Activated CD4-positive, alpha-beta T cell treated with anti-CD3 and anti-CD28 coated beads for 36 hours (primary cell): ENCODE data around the gene CYP19A1. TPM values are rescaled to one million over a fixed set of nuclear protein-coding genes. Genes with fewer than 3 reads are reported as not detected.

Source experiments
- ATAC-seq: fragments of 200-7000 bp; cut with Tn5 transposase; one replicate; pipeline ENCODE4 v1.10.0; 2021; ENCODE audit warnings: mild to moderate bottlenecking, moderate library complexity
- CTCF ChIA-PET: fragments of 350-600 bp; sonication (Branson Sonifier 250); formaldehyde crosslinking; loops from one replicate; lab custom pipeline; 2021; ENCODE audit warnings: antibody characterized with exemption; lab: Charles Lee
- POLR2A ChIA-PET: fragments of 350-600 bp; sonication (Branson Sonifier 250); formaldehyde crosslinking; loops from one replicate; lab custom pipeline; 2021; ENCODE audit warnings: antibody characterized with exemption, inconsistent platforms; lab: Charles Lee
- DNase-seq: peaks from one replicate; pipeline ENCODE4 v3.0.0-alpha.2; 2020
- H3K27ac Mint-ChIP-seq: one replicate; pipeline ENCODE4 v1.8.0; 2021; ENCODE audit warnings: mixed read lengths
- H3K27me3 Mint-ChIP-seq: one replicate; pipeline ENCODE4 v1.8.0; 2021; ENCODE audit warnings: mixed read lengths
- H3K36me3 Mint-ChIP-seq: one replicate; pipeline ENCODE4 v1.8.0; 2021; ENCODE audit warnings: low read depth, mixed read lengths
- H3K4me1 Mint-ChIP-seq: one replicate; pipeline ENCODE4 v1.8.0; 2021; ENCODE audit warnings: mixed read lengths
- H3K4me3 Mint-ChIP-seq: one replicate; pipeline ENCODE4 v1.8.0; 2021; ENCODE audit warnings: mild to moderate bottlenecking, moderate library complexity, mixed read lengths
- H3K9me3 Mint-ChIP-seq: one replicate; pipeline ENCODE4 v1.8.0; 2021; ENCODE audit warnings: low read depth, mixed read lengths
- intact Hi-C, 2 experiments: fragments of 100-400 bp; cut with DNase I in 1 of 2; cut with micrococcal nuclease in 1 of 2; formaldehyde crosslinking; loops; one replicate each; pipeline versions ENCODE4 v1.14.2 to v1.15.1; 2022 to 2024; cut with DNase I, micrococcal nuclease
- total RNA-seq, 2 experiments: library from RNA; stranded (reverse); gene quantifications; one replicate each; pipeline ENCODE4 v1.2.3, GENCODE V29; 2021

Gene CYP19A1
- total RNA-seq, 2 experiments from 2014 or later: not detected

GRCh38 chr15:51322621-51323296 is 15.6 kb downstream of the CYP19A1 start:
- Mint-ChIP-seq H3K36me3 (no peaks in the 10 kb centered on the region), H3K27ac (no peak overlapping the region), H3K4me3 (no peak overlapping the region), H3K4me1 (no peaks in the 10 kb centered on the region), H3K9me3 (no peaks in the 10 kb centered on the region), H3K27me3 (peaks cover 3% of the 10 kb centered on the region)
- DNase-seq: no peak
- ChIA-PET POLR2A (no interaction called here), CTCF (no interaction called here)
- intact Hi-C loops: no loop called here
- no peak for ATAC-seq

- Mint-ChIP-seq H3K27ac (no peak overlapping the region), H3K4me3 (no peak overlapping the region), H3K4me1 (no peaks in the 10 kb centered on the region), H3K27me3 (peaks cover 3% of the 10 kb centered on the region), H3K36me3 (no peaks in the 10 kb centered on the region), H3K9me3 (no peaks in the 10 kb centered on the region)
- DNase-seq (no peak), ATAC-seq (no peak)
- ChIA-PET POLR2A (no interaction called here), CTCF (interaction anchor here (0.7 to 1.0 kb wide), 2 partner anchors 9 to 12 kb away, joined by 3 read pairs; no protein-coding TSS in a partner anchor)
- intact Hi-C loops: no loop called here
Measured at GRCh38 chr15:51321316-51321715, 17.1 kb downstream of the CYP19A1 start.

- CTCF ChIA-PET: interaction anchor here (0.7 to 1.0 kb wide), 2 partner anchors 9 to 11 kb away, joined by 3 read pairs; no protein-coding TSS in a partner anchor
- Mint-ChIP-seq H3K9me3 (no peaks in the 10 kb centered on the region), H3K27ac (no peak overlapping the region), H3K4me3 (no peak overlapping the region), H3K36me3 (no peaks in the 10 kb centered on the region), H3K4me1 (no peaks in the 10 kb centered on the region), H3K27me3 (peaks cover 3% of the 10 kb centered on the region)
- ATAC-seq (no peak), DNase-seq (no peak)
- intact Hi-C loops: no loop called here
- POLR2A ChIA-PET: no interaction called here
Measured at GRCh38 chr15:51320843-51321242, 17.6 kb downstream of the CYP19A1 start.

- CTCF ChIA-PET: interaction anchor here (0.8 kb wide), 1 partner anchor 156 kb away, joined by 3 read pairs; no protein-coding TSS in a partner anchor
- no peak for DNase-seq
- Mint-ChIP-seq H3K4me1 (no peaks in the 10 kb centered on the region), H3K27ac (no peak overlapping the region), H3K36me3 (no peaks in the 10 kb centered on the region), H3K4me3 (no peak overlapping the region), H3K9me3 (no peaks in the 10 kb centered on the region), H3K27me3 (peaks cover 3% of the 10 kb centered on the region)
- POLR2A ChIA-PET: no interaction called here
- intact Hi-C loops: no loop called here
- no peak for ATAC-seq
Measured at GRCh38 chr15:51319539-51319938, 18.9 kb downstream of the CYP19A1 start.

DNA sequence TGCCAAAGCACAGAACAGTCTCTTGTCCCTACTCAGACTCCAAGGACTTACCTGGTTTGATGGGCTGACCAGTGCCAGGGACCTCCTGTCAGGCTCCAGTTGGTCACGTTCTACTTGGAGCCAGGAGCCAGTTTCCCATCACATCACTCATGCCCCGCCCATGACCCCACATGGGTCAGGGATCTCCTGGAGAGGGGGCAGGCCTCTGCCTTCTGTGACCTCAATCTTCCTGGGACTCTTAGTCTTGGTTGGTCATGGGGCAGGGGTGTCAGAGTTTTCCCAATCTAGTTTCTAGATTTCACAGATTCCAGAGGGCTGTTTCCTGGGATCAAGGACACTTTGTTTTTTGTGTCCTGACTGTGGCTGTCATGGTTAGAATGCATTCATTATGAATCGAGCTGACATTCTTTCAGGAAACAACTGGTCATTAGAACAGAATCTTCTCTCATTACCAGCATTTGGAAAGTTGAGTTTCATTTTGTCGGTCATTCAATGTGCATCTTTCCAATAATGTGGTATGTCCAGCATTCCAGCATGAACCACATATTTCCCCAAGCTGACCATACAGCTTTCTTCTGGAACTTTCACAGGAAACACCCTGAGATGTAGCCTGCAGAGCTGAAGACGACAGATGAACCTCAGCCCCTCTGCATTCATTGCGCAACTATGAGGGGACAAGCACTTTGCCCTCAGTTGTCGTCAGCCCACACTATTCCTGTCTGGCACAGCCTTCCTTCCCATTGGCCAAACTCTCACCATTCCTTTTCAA is 19.8 kb downstream of the CYP19A1 start:
- H3K36me3 Mint-ChIP-seq: no peaks in the 10 kb centered on the region
- no peak overlapping the region for H3K27ac Mint-ChIP-seq
- no peak overlapping the region for H3K4me3 Mint-ChIP-seq
- peaks cover 3% of the 10 kb centered on the region for H3K27me3 Mint-ChIP-seq
- no peaks in the 10 kb centered on the region for H3K4me1 Mint-ChIP-seq
- POLR2A ChIA-PET: interaction anchor here (0.7 kb wide), 1 partner anchor 210 kb away, joined by 5 read pairs; no protein-coding TSS in a partner anchor
- intact Hi-C loops: no loop called here
- no peaks in the 10 kb centered on the region for H3K9me3 Mint-ChIP-seq
- DNase-seq (no peak), ATAC-seq (no peak)
- CTCF ChIA-PET: interaction anchor here (0.8 kb wide), 1 partner anchor 155 kb away, joined by 3 read pairs; no protein-coding TSS in a partner anchor

GRCh38 chr15:51316636-51317035 is 21.8 kb downstream of the CYP19A1 start:
- no peak for DNase-seq
- ChIA-PET CTCF (no interaction called here), POLR2A (interaction anchor here (0.6 kb wide), 1 partner anchor 1634 kb away, joined by 3 read pairs; no protein-coding TSS in a partner anchor)
- Mint-ChIP-seq H3K4me1 (no peaks in the 10 kb centered on the region), H3K9me3 (no peaks in the 10 kb centered on the region), H3K27me3 (peaks cover 2% of the 10 kb centered on the region), H3K36me3 (no peaks in the 10 kb centered on the region), H3K4me3 (no peak overlapping the region), H3K27ac (no peak overlapping the region)
- intact Hi-C loops: no loop called here
- ATAC-seq: no peak

- Mint-ChIP-seq H3K27ac (no peak overlapping the region), H3K36me3 (no peaks in the 10 kb centered on the region), H3K4me3 (no peak overlapping the region), H3K27me3 (no peaks in the 10 kb centered on the region), H3K9me3 (no peaks in the 10 kb centered on the region), H3K4me1 (no peaks in the 10 kb centered on the region)
- CTCF ChIA-PET: no interaction called here
- intact Hi-C loops: no loop called here
- ATAC-seq (no peak), DNase-seq (no peak)
- POLR2A ChIA-PET: no interaction called here
Measured at GRCh38 chr15:51315726-51316125, 22.7 kb downstream of the CYP19A1 start.

GRCh38 chr15:51314391-51315337 is 23.7 kb downstream of the CYP19A1 start:
- POLR2A ChIA-PET: no interaction called here
- Mint-ChIP-seq H3K27me3 (no peaks in the 10 kb centered on the region), H3K4me1 (no peaks in the 10 kb centered on the region), H3K9me3 (no peaks in the 10 kb centered on the region), H3K4me3 (no peak overlapping the region), H3K36me3 (no peaks in the 10 kb centered on the region), H3K27ac (no peak overlapping the region)
- CTCF ChIA-PET: interaction anchor here (0.7 kb wide), 2 partner anchors 55 to 65 kb away, joined by 3 read pairs; no protein-coding TSS in a partner anchor
- DNase-seq (no peak), ATAC-seq (no peak)
- intact Hi-C loops: no loop called here

GRCh38 chr15:51313644-51314280 is 24.6 kb downstream of the CYP19A1 start:
- CTCF ChIA-PET: interaction anchor here (0.7 to 3.2 kb wide), 2 partner anchors 54 to 151 kb away, joined by 3 to 6 read pairs; no protein-coding TSS in a partner anchor
- intact Hi-C loops: no loop called here
- DNase-seq (no peak), ATAC-seq (no peak)
- Mint-ChIP-seq H3K4me3 (no peak overlapping the region), H3K9me3 (no peaks in the 10 kb centered on the region), H3K27ac (no peak overlapping the region), H3K36me3 (no peaks in the 10 kb centered on the region), H3K27me3 (no peaks in the 10 kb centered on the region), H3K4me1 (no peaks in the 10 kb centered on the region)
- POLR2A ChIA-PET: no interaction called here

GRCh38 chr15:51313074-51313393 is 25.4 kb downstream of the CYP19A1 start:
- ATAC-seq: no peak
- ChIA-PET POLR2A (no interaction called here), CTCF (interaction anchor here (0.7 to 3.2 kb wide), 2 partner anchors 24 to 150 kb away, joined by 3 to 6 read pairs; no protein-coding TSS in a partner anchor)
- intact Hi-C loops: no loop called here
- H3K27me3 Mint-ChIP-seq: no peaks in the 10 kb centered on the region
- H3K4me3 Mint-ChIP-seq: no peak overlapping the region
- H3K36me3 Mint-ChIP-seq: no peaks in the 10 kb centered on the region
- no peaks in the 10 kb centered on the region for H3K9me3 Mint-ChIP-seq
- no peak for DNase-seq
- no peaks in the 10 kb centered on the region for H3K4me1 Mint-ChIP-seq
- H3K27ac Mint-ChIP-seq: no peak overlapping the region
